ENCODE measurements around the gene ADIPOR2.

DNA sequence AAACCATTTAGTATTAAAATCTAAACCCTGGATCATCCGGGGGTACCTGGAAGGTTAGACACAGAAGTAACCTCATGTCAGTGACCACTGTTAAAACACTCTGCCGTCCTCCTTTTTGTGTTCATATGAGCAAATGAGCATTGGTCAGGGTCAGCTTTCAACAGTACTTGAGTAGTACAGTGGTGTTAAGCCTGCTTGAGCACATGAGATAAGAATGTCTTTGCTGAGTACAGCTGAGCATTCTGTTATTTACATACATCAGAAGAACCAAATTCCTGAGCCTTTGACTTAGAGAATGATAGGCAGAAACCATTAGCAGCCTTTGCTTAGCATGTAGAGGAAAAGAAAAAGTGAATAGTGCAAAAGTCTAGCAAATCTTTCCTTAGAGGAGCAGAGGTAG lies 90.9 kb downstream of the ADIPOR2 start:
- TF ChIP-seq GATA2 (IDR thresholded peaks at IDR 0.05; ENCODE audit: low read depth, low read length), result no peak
- TF ChIP-seq GATA3 (IDR thresholded peaks at IDR 0.05; ENCODE audit: low read depth, low read length), result no peak
